ENCODE data around the gene PTPRO.

The PTPRO gene

DNA sequence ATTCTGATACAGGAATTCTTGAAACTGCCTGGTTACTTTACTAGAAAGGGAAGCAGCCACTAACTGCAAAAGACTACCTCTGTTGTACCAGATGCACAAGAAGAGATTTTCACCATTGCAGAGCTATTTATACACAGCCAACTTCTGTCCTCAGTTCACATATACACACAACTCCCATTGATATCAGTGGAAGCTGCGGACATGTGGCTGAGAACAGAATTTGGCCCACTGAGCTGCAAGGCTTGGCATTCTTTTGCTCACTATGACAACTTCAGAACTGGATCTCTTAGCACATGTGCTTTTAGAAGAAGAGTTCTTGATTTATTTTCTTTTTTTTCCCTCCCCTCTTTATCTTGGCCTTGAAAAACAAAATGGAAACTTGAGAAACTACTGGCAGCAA is 28.3 kb downstream of the PTPRO start:
- no peak for DNase-seq (ENCODE audit: low read depth)

DNA sequence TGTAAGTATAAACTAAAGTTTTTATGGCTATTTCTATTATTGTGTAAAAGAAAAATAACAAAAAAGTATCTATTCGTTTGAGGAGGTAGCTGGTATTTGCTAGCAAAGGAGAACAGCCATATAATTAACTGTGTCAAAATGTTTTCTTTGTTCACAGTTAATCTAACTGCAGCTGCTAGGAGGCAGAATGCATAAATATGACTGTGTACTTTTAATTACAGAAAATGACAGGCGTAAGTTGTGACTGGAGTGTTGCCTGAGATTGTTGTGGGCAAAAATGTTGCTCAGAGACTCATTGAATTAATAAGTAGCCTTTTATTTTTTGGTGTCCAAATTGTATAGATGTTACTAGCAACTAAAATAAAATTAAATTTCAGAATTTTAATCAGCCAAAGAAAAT is 33.5 kb downstream of the PTPRO start:
- DNase-seq (ENCODE audit: low read depth), result no peak

GRCh38 chr12:15356951-15357364 is 34.6 kb downstream of the PTPRO start:
- no peak for DNase-seq (ENCODE audit: low read depth)

DNA sequence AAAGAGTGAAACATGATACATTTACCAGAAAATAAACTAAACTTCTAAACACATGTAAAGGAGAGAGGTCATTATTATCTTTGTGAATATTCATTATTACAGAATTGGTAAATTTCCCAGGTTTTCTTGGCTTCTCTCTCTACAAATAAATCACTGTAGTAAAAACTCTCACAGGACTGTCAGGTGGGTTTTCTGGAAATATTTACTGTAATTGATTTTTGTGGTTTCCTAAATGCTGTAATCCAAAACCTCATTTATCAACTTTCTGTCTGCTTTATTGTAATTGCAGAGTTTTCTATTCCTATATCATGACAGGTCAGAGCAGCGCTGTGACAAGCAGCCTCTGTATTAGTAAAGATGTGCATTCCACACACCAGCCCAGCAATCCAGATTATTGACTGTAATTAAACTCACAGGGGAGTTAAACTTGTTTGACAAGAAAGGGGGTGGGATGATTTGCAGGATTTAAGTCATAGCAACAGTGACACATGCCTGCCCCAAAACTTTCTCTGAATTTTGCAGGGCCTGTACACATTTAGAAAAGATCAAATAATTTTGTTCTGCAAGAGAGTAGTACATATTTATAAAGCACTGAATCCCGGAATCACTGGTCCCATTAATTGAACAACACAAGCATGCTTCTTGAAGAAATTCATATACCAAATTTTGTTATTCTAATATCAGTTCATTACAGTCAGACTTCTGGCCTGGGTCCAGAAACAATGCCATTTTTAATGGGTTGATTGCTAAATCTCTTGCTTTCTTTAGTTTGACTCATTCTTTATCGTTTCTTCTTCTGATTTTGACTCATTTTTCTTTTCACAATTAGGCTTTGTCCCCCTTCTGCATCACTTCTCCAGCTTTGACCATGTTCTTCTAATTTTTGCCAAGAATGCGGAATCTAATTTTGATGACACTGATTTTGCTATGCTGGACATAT is 42.2 kb downstream of the PTPRO start:
- DNase-seq (ENCODE audit: low read depth), result no peak

DNA sequence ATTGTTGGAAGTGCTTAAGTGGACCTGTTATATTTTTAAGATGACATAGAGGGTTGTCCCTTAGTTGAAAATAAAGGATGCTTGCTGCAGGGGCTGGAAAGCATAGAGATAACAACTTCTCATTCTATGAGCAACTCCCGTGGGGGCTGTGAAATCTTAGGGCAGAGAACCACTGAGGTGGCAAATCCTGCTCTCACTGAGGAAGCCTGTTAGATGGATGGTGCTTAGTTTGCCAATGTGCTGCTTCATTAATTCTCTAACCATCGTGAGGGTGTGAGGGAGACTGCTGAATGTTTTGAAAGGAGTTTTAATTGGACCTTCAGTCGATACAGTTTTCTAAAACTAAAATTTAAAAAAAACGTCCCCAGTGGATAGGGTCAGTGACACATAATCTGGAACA is 46.5 kb downstream of the PTPRO start:
- no peak for DNase-seq (ENCODE audit: low read depth)

DNA sequence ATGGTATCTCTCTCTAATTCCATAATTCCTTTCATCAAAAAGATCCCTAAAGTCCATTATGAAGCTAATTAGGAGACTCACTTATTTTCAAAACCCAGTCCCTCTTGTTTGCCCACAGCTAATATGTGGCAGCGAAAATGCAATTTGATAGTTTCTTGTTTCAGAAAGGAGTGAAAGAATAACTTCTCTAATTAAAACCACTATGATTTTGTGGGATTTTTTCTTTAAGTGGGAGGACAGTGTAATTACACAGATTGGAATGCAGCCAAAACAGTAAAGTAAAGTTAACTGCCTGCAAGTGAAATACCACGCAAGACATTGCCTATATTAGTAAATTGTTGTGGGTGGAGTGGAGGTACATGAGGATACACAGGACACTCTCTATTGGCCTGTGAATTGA is 50.0 kb downstream of the PTPRO start:
- no peak for DNase-seq (ENCODE audit: low read depth)

DNA sequence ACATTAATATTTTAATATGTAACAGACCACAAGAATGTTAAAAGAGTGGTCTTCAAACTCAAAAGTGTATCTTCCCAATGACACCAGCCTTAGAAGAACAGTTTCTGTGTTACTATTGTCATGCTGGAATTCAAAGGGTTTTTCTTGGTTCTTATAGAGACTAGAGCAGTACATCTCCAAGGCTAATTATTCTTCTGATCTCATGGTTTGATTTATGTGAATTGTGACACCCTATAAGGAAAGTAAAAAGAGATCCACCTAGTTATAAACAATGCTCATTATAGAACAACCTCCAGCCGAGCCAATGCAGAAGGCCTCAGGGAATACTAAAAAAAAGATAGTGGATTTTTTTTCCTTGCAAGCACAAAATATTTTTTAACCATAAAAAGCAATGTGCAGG is 65.5 kb downstream of the PTPRO start:
- no peak for DNase-seq (ENCODE audit: low read depth)

- no peak for DNase-seq (ENCODE audit: low read depth)
These were observed 67.3 kb downstream of the PTPRO start for GRCh38 chr12:15389561-15389960.

DNA sequence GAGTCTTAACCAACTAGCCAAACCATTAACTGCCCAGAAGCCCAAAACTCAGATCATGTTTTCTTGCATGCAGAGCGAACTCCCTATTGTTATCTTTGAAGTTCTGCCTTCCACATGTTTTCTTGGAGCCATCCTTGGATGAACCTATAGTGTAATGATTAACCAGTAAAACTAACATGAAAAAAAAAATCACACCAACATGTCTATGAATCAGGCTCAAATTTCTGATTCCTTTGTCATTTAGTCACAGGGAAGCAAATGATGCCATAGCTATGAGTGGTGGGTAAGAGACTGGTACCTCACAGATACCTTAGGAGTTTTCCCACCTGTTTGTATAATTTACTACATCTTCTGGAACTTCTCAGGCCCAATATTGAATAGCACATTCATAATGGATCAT is 70.7 kb downstream of the PTPRO start:
- no peak for DNase-seq (ENCODE audit: low read depth)

DNA sequence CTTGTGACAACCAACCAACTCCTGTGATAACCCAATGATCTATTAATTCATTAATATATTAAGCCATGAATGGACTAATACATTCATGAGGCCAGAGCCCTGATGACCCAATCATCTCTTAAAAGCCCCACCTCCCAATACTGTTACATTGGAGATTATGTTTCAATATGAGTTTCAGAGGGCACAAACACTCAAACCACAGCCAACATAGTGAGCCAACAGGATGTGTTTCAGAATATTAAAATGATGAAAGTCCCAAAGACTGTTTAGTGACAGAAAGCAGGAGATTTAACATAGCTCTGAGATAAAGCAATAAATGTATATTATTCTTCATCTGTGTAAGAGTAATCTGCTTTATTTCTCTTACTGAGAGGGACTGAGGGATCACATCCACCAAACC is 71.7 kb downstream of the PTPRO start:
- DNase-seq (ENCODE audit: low read depth), result no peak

GRCh38 chr12:15404485-15404884 is 82.2 kb downstream of the PTPRO start:
- DNase-seq (ENCODE audit: low read depth), result peak; percentile 52

DNA sequence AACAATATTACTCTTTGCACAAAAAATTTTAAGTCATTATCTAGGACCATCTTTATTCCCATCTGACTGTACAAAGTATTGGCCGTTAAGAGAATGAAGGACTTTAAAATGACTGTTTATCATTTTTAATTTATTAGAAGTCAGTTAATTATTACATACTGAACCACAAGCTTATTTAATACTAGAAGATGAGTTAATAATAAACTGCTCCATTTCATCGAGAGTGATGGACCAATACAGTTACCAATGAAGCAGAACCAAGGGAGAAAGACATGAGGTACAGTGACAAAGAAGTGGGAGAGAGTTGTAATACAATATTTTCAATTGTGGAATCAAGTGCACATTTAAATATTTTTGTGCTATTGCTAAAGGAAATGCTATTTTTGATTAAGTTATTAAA is 83.3 kb downstream of the PTPRO start:
- DNase-seq (ENCODE audit: low read depth), result no peak

DNA sequence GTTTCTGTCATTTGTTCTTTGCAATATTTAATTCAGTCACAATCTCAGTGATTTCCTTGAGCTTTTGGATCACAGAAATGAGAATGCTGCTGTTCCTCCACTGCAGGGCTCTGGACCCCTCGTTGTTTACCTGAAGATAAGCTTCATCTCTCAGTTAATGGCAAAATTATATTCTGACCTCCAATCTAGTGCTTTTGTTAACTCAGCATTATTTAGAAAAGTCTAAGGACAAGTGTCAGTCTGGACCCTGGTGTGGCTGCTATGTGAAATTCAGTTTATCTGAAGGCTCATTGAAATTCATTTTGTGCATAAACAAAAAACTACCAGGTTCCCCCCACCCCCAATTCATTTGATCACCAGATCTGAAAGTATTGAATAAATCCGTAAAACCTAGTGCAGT is 84.7 kb downstream of the PTPRO start:
- no peak for DNase-seq (ENCODE audit: low read depth)

- no peak for DNase-seq (ENCODE audit: low read depth)
These were observed 89.5 kb downstream of the PTPRO start for GRCh38 chr12:15411842-15412241.

- no peak for DNase-seq (ENCODE audit: low read depth)
These were observed 95.4 kb downstream of the PTPRO start for GRCh38 chr12:15417691-15418090.

DNA sequence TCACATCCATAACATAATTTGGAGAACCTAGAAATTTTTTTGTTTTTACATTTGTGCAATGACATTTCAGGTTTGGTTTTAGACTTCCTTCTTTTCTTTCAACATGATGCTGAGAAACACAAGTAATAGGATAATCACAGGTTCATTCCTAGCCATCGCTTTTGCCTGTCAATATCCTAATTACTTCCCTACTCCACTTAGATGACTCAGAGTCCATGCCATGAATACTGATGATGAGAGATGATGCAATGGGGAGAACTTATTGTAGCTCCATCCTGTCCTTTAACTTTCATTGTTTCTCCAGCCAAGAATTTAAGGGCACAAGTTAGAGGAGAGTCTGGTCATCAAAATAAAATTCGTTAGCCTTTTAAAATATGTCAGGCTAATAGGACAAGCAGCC is 101.3 kb downstream of the PTPRO start:
- DNase-seq (ENCODE audit: low read depth), result peak; percentile 30

DNA sequence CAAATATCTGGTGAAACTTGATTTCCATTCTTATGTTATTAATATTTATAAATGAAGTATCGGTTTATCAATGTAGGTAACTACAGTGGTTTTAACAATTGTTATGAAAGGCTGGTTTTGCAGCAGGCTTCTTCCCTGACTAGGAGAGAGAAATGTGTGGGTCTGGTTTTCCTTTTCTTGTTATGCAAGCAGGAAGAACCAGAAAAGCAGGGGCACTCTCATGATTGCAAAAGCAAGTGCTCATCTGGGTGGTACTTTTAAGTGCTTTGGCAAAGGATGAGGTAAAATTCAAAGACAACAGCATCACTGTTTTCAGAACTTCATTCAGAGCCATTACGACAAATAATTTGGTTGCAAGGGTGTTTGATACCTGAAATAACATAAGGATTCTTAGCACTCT is 105.6 kb downstream of the PTPRO start:
- DNase-seq (ENCODE audit: low read depth), result no peak

DNA sequence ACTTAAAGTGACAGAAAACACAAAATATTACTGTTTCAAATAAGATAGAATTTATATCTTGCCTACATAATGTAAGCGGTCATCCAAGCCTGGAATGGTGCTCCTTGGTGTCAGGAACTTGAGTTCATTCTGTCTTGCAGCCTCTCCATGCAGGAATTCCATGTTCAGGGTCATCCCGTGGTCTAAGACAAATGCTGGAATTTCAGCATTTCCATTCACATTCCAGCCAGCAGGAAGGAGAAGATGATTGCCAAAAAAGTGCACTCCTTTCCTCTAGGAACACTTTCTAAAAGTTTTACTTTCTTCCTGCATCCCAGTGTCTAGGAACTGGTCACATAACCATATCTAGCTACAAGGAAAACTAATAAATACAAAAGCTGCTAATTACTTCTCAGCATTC is 106.3 kb downstream of the PTPRO start:
- no peak for DNase-seq (ENCODE audit: low read depth)

- no peak for DNase-seq (ENCODE audit: low read depth)
These were observed 107.0 kb downstream of the PTPRO start for GRCh38 chr12:15429262-15429661.

DNA sequence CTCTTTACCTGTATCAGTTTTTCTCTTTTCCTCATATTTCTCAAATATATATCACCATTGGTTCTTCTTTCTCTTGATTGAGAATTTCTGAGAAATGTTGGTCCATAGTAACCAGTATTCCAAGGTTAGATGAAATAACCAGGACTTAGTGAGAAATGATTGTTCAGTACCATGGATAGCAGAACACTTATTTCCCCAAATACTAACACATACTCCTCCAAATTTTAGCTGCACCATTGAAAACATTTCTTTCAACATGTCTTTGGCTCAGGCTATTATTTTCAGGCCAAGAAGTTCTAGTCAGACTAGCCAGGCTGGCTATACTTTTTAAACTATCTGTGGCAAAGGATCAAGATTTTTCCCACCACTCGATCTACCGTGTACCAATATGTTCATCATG is 113.3 kb downstream of the PTPRO start:
- DNase-seq (ENCODE audit: low read depth), result peak; percentile 7

DNA sequence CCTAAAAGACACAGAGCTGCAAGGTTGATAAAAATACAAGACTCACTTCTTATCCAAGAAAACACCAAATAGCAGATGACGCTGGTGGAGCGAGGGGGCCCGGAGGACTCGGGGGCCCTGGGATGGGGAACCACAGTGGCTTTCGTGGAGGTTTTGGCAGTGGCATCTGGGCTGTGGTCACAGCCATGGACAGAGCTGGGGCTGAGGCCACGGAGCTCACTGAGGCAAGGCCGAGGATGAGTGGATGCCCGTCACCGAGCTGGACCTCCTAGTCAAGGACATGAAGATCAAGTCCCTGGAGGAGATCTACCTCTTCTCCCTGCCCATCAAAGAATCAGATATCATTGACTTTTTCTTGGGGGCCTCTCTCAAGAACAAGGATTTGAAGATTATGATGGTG is 117.2 kb downstream of the PTPRO start:
- DNase-seq (ENCODE audit: low read depth), result no peak

DNA sequence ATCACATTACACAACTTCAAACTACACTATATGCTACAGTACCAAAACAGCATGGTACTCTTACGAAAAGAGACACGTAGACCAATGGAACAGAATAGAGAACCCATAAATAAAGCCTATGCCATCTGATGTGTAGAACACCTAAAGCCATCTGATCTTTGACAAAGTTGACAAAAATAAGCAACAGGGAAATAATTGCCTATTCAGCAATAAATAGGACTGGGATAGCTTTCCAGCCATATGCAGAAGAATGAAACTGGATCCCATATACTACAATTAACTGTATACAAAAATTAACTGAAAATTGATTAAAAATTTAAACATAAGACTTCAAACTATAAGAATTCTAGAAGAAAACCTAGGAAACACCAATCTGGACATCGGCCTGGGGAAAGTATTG is 120.7 kb downstream of the PTPRO start:
- DNase-seq (ENCODE audit: low read depth), result no peak

DNA sequence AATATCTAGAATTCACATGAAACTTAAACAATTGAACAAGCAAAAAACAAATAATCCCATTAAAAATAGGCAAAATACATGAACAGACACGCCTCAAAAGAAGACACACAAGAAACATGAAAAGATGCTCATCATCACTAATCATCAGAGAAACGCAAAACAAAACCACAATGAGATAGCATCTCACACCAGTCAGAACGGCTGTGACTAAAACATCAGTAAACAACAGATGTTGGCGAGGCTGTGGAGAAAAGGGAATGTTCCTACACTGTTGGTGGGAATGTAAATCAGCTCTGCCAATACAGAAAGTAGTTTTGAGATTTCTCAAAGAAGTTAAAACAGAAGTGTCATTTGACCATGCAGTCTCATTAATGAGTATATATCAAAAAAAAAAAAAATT is 121.3 kb downstream of the PTPRO start:
- peak; percentile 10 for DNase-seq (ENCODE audit: low read depth)

GRCh38 chr12:15444523-15444922 is 122.2 kb downstream of the PTPRO start:
- DNase-seq (ENCODE audit: low read depth), result no peak
